Measurements from ENCODE around the gene AGAP2.
A peak's percentile ranks its signal among the peaks of the same experiment; 100 is the strongest.
"Not testable (repeated sequence)": the region's sequence is repeated elsewhere in the genome, so short reads cannot be mapped to it uniquely, and the experiment has no call there.

AGAP2 gene

GRCh38 chr12:57726151-57726883, 12.2 kb downstream of the AGAP2 start:
- H3K9me3 ChIP-seq (ENCODE audit: control insufficient read depth, low read length), result no peaks in the 10 kb centered on the region
- H3K4me1 ChIP-seq (ENCODE audit: control insufficient read depth, insufficient read depth, low read length, poor library complexity, severe bottlenecking), result no peaks in the 10 kb centered on the region
- no peak overlapping the region for H3K27ac ChIP-seq (ENCODE audit: low read depth, low read length, severe bottlenecking)
- H3K4me3 ChIP-seq (ENCODE audit: extremely low read depth, insufficient read depth, low read length, poor library complexity, severe bottlenecking), result peak overlapping the region; percentile 46
- H3K36me3 ChIP-seq (ENCODE audit: control insufficient read depth, insufficient read depth, low read length), result no peaks in the 10 kb centered on the region
- 1 to 3% methylated on average over 52 of the region's 79 CpGs for WGBS, 2 experiments (ENCODE audit: insufficient coverage in 2 of 2)

- Histone ChIP-seq H3K9me3 (ENCODE audit: control insufficient read depth, low read length) (no peaks in the 10 kb centered on the region), H3K4me3 (ENCODE audit: extremely low read depth, insufficient read depth, low read length, poor library complexity, severe bottlenecking) (peak overlapping the region; percentile 46), H3K27ac (ENCODE audit: low read depth, low read length, severe bottlenecking) (no peak overlapping the region), H3K36me3 (ENCODE audit: control insufficient read depth, insufficient read depth, low read length) (peaks cover 2% of the 10 kb centered on the region), H3K4me1 (ENCODE audit: control insufficient read depth, insufficient read depth, low read length, poor library complexity, severe bottlenecking) (no peaks in the 10 kb centered on the region)
- 3 to 11% methylated on average over 5 to 9 of the region's 10 CpGs for WGBS, 2 experiments (ENCODE audit: insufficient coverage in 2 of 2)
These were observed 12.7 kb downstream of the AGAP2 start for GRCh38 chr12:57725851-57726150.

GRCh38 chr12:57724936-57725740, 13.4 kb downstream of the AGAP2 start:
- Histone ChIP-seq H3K4me3 (ENCODE audit: extremely low read depth, insufficient read depth, low read length, poor library complexity, severe bottlenecking) (no peak overlapping the region), H3K4me1 (ENCODE audit: control insufficient read depth, insufficient read depth, low read length, poor library complexity, severe bottlenecking) (no peaks in the 10 kb centered on the region), H3K27ac (ENCODE audit: low read depth, low read length, severe bottlenecking) (no peak overlapping the region), H3K9me3 (ENCODE audit: control insufficient read depth, low read length) (no peaks in the 10 kb centered on the region), H3K36me3 (ENCODE audit: control insufficient read depth, insufficient read depth, low read length) (peaks cover 9% of the 10 kb centered on the region)
- 75% methylated on average over 1 of the region's 11 CpGs for WGBS, 2 experiments (ENCODE audit: insufficient coverage in 2 of 2)

- 72 to 86% methylated on average over 10 to 11 of the region's 12 CpGs for WGBS, 2 experiments (ENCODE audit: insufficient coverage in 2 of 2)
- no peaks in the 10 kb centered on the region for H3K9me3 ChIP-seq (ENCODE audit: control insufficient read depth, low read length)
- no peak overlapping the region for H3K4me3 ChIP-seq (ENCODE audit: extremely low read depth, insufficient read depth, low read length, poor library complexity, severe bottlenecking)
- no peaks in the 10 kb centered on the region for H3K4me1 ChIP-seq (ENCODE audit: control insufficient read depth, insufficient read depth, low read length, poor library complexity, severe bottlenecking)
- H3K27ac ChIP-seq (ENCODE audit: low read depth, low read length, severe bottlenecking), result no peak overlapping the region
- H3K36me3 ChIP-seq (ENCODE audit: control insufficient read depth, insufficient read depth, low read length), result peaks cover 16% of the 10 kb centered on the region
These were observed 14.3 kb downstream of the AGAP2 start for GRCh38 chr12:57724003-57724935.

- Histone ChIP-seq H3K36me3 (ENCODE audit: control insufficient read depth, insufficient read depth, low read length) (peaks cover 23% of the 10 kb centered on the region), H3K27ac (ENCODE audit: low read depth, low read length, severe bottlenecking) (no peak overlapping the region), H3K4me1 (ENCODE audit: control insufficient read depth, insufficient read depth, low read length, poor library complexity, severe bottlenecking) (no peaks in the 10 kb centered on the region), H3K4me3 (ENCODE audit: extremely low read depth, insufficient read depth, low read length, poor library complexity, severe bottlenecking) (no peak overlapping the region), H3K9me3 (ENCODE audit: control insufficient read depth, low read length) (no peaks in the 10 kb centered on the region)
- no CpG with 5 or more reads among the region's 2 CpGs for WGBS, 2 experiments (ENCODE audit: insufficient coverage in 2 of 2)
These were observed 14.9 kb downstream of the AGAP2 start for GRCh38 chr12:57723630-57723962.

- H3K4me3 ChIP-seq (ENCODE audit: extremely low read depth, insufficient read depth, low read length, poor library complexity, severe bottlenecking), result no peak overlapping the region
- H3K27ac ChIP-seq (ENCODE audit: low read depth, low read length, severe bottlenecking), result no peak overlapping the region
- H3K36me3 ChIP-seq (ENCODE audit: control insufficient read depth, insufficient read depth, low read length), result peaks cover 29% of the 10 kb centered on the region
- H3K9me3 ChIP-seq (ENCODE audit: control insufficient read depth, low read length), result no peaks in the 10 kb centered on the region
- no peaks in the 10 kb centered on the region for H3K4me1 ChIP-seq (ENCODE audit: control insufficient read depth, insufficient read depth, low read length, poor library complexity, severe bottlenecking)
- 65 to 75% methylated on average over 7 to 9 of the region's 11 CpGs for WGBS, 2 experiments (ENCODE audit: insufficient coverage in 2 of 2)
These were observed 15.6 kb downstream of the AGAP2 start for GRCh38 chr12:57722716-57723629.

GRCh38 chr12:57721846-57722608, 16.5 kb downstream of the AGAP2 start:
- H3K9me3 ChIP-seq (ENCODE audit: control insufficient read depth, low read length); H3K4me3 ChIP-seq (ENCODE audit: extremely low read depth, insufficient read depth, low read length, poor library complexity, severe bottlenecking); H3K4me1 ChIP-seq (ENCODE audit: control insufficient read depth, insufficient read depth, low read length, poor library complexity, severe bottlenecking); H3K27ac ChIP-seq (ENCODE audit: low read depth, low read length, severe bottlenecking): not testable (repeated sequence)
- 96 to 99% methylated on average over 9 to 10 of the region's 16 CpGs for WGBS, 2 experiments (ENCODE audit: insufficient coverage in 2 of 2)
- H3K36me3 ChIP-seq (ENCODE audit: control insufficient read depth, insufficient read depth, low read length), result peaks cover 38% of the 10 kb centered on the region

GRCh38 chr12:57720606-57721595, 17.6 kb downstream of the AGAP2 start:
- no peaks in the 10 kb centered on the region for H3K9me3 ChIP-seq (ENCODE audit: control insufficient read depth, low read length)
- no peak overlapping the region for H3K4me3 ChIP-seq (ENCODE audit: extremely low read depth, insufficient read depth, low read length, poor library complexity, severe bottlenecking)
- no peak overlapping the region for H3K27ac ChIP-seq (ENCODE audit: low read depth, low read length, severe bottlenecking)
- 93 to 96% methylated on average over 6 to 9 of the region's 11 CpGs for WGBS, 2 experiments (ENCODE audit: insufficient coverage in 2 of 2)
- no peaks in the 10 kb centered on the region for H3K4me1 ChIP-seq (ENCODE audit: control insufficient read depth, insufficient read depth, low read length, poor library complexity, severe bottlenecking)
- H3K36me3 ChIP-seq (ENCODE audit: control insufficient read depth, insufficient read depth, low read length), result peaks cover 49% of the 10 kb centered on the region
